Left ventricle myocardium inferior (tissue), 1 donor: ENCODE measurements around the gene FOXK2. TPM values are rescaled to one million over a fixed set of nuclear protein-coding genes. Genes with fewer than 3 reads are reported as not detected.
A peak's percentile ranks its signal among the peaks of the same experiment; 100 is the strongest.
"Not testable (repeated sequence)": the region's sequence is repeated elsewhere in the genome, so short reads cannot be mapped to it uniquely, and the experiment has no call there.

Experiments
- DNase-seq: peaks from one replicate; pipeline ENCODE4 v3.0.0-alpha.2; 2020
- H3K27ac ChIP-seq: fragments of 200-600 bp; replicated peaks from 2 replicates; pipeline ENCODE4 v1.8.0; 2021
- H3K27me3 ChIP-seq: fragments of 200-600 bp; 2 replicates; pipeline ENCODE4 v1.8.0; 2021; ENCODE audit warnings: low read depth
- H3K36me3 ChIP-seq: fragments of 200-600 bp; 2 replicates; pipeline ENCODE4 v1.8.0; 2021
- H3K4me1 ChIP-seq: fragments of 200-600 bp; 2 replicates; pipeline ENCODE4 v1.8.0; 2021
- H3K4me3 ChIP-seq: fragments of 200-600 bp; 2 replicates; pipeline ENCODE4 v1.8.0; 2021; ENCODE audit warnings: mild to moderate bottlenecking, moderate library complexity
- H3K9me3 ChIP-seq: fragments of 200-600 bp; replicated peaks from 2 replicates; pipeline ENCODE4 v1.8.0; 2021
- CTCF ChIP-seq: fragments of 200-600 bp; IDR thresholded peaks from 2 replicates; pipeline ENCODE4 v1.8.0; 2021; ENCODE audit warnings: antibody characterized with exemption, mild to moderate bottlenecking, borderline replicate concordance
- intact Hi-C: fragments of 100-400 bp; cut with micrococcal nuclease; formaldehyde crosslinking; loops from one replicate; pipeline ENCODE4 v1.11.0; 2022
- total RNA-seq: library from RNA; stranded (reverse); fragmentation: NEBNext Ultra II Directional; extraction: Animal tissue kit (Norgen Biotek cat#: 25700); gene quantifications from one replicate; pipeline ENCODE4 v1.2.1, GENCODE V29; 2021
- donor health status: DM: no; HTN: yes; CAD: no; lungs with severe emphysema.

FOXK2 gene
- total RNA-seq, 1 donor from 2014 or later, result 41.6 TPM

GRCh38 chr17:82505296-82505695 is 14.2 kb upstream of the FOXK2 start:
- no peak for DNase-seq
- intact Hi-C loops, result no loop called here
- H3K27ac ChIP-seq, result no peak overlapping the region
- TF ChIP-seq CTCF, result no peak
- H3K27me3 ChIP-seq, result no peaks in the 10 kb centered on the region
- H3K4me1 ChIP-seq, result no peaks in the 10 kb centered on the region
- no peak overlapping the region for H3K4me3 ChIP-seq
- H3K9me3 ChIP-seq, result no peaks in the 10 kb centered on the region
- H3K36me3 ChIP-seq, result no peaks in the 10 kb centered on the region

- H3K4me1 ChIP-seq, intact Hi-C loops, DNase-seq, H3K27ac ChIP-seq, H3K36me3 ChIP-seq, H3K4me3 ChIP-seq, H3K9me3 ChIP-seq, H3K27me3 ChIP-seq: not testable (repeated sequence)
These were observed 13.1 kb upstream of the FOXK2 start for GRCh38 chr17:82506402-82506801.

GRCh38 chr17:82507631-82508175 is 11.8 kb upstream of the FOXK2 start:
- H3K27me3 ChIP-seq, result no peaks in the 10 kb centered on the region
- no peaks in the 10 kb centered on the region for H3K36me3 ChIP-seq
- no peak for DNase-seq
- intact Hi-C loops, result no loop called here
- no peak overlapping the region for H3K4me3 ChIP-seq
- TF ChIP-seq CTCF, result no peak
- no peaks in the 10 kb centered on the region for H3K4me1 ChIP-seq
- no peaks in the 10 kb centered on the region for H3K9me3 ChIP-seq
- no peak overlapping the region for H3K27ac ChIP-seq

GRCh38 chr17:82511642-82512041 is 7.9 kb upstream of the FOXK2 start:
- H3K27ac ChIP-seq, H3K4me1 ChIP-seq, H3K36me3 ChIP-seq, H3K9me3 ChIP-seq, H3K4me3 ChIP-seq, DNase-seq, H3K27me3 ChIP-seq, intact Hi-C loops: not testable (repeated sequence)

GRCh38 chr17:82513864-82514263 is 5.7 kb upstream of the FOXK2 start:
- intact Hi-C loops, DNase-seq, H3K36me3 ChIP-seq, H3K4me3 ChIP-seq, H3K27me3 ChIP-seq, H3K4me1 ChIP-seq, H3K9me3 ChIP-seq, H3K27ac ChIP-seq: not testable (repeated sequence)

- Histone ChIP-seq H3K36me3 (no peaks in the 10 kb centered on the region), H3K4me1 (peaks cover 24% of the 10 kb centered on the region), H3K4me3 (no peak overlapping the region), H3K27ac (no peak overlapping the region), H3K9me3 (no peaks in the 10 kb centered on the region), H3K27me3 (no peaks in the 10 kb centered on the region)
- TF ChIP-seq CTCF, result no peak
- no peak for DNase-seq
- intact Hi-C loops, result no loop called here
These were observed 2.2 kb upstream of the FOXK2 start for GRCh38 chr17:82517230-82517865.

- Histone ChIP-seq H3K27ac (peak overlapping the region; percentile 92), H3K4me1 (peaks cover 50% of the 10 kb centered on the region), H3K36me3 (no peaks in the 10 kb centered on the region), H3K9me3 (no peaks in the 10 kb centered on the region), H3K4me3 (peak overlapping the region; percentile 96), H3K27me3 (no peaks in the 10 kb centered on the region)
- TF ChIP-seq CTCF, result no peak
- DNase-seq, result peak; percentile 20
- intact Hi-C loops, result no loop called here
These were observed 705 bp downstream of the FOXK2 start for GRCh38 chr17:82519971-82520903.
